ENCODE results near the gene LSM10.

Gene LSM10

DNA sequence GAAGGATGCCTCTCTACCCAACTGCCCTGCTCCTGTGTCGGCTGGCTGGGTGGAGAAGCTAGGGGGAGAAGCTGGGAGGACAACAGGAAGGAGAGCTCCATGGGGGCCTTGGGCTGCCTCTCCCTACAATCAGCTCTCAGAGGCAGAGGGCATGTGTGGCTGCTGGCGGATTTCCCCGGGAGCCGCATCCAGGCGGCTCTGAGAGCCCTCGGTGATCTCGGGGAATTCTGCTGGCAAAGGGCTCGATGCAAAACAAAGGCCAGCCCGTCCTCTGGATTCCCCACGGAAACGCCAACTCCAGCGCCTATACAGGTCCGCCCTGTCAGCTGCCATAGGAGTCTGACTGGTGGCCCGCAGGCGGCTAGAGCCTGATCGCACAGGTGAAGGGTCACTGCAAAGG, 47.9 kb downstream of the LSM10 start:
- no peak for DNase-seq

DNA sequence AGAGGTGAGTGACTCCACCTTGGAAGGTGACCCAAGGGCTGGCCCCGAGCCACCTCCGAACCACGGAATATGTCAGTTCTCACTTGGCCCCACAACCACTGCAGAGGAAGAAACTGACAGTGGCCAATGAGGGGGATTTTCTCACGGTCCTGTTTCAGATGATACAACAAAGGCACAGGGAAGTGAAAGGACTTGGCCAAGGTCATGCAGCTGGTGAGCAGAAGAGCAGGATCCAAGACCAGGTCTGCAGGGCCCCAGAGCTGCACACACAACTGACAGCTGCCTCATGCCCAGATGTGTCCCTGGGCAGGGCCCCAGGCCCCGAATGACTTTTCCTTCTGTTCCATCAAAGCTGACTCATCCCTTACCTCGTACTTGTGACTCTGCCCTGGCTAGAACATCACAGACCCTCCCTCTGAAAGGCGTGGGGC, 48.5 kb downstream of the LSM10 start:
- peak; percentile 48 for DNase-seq

DNA sequence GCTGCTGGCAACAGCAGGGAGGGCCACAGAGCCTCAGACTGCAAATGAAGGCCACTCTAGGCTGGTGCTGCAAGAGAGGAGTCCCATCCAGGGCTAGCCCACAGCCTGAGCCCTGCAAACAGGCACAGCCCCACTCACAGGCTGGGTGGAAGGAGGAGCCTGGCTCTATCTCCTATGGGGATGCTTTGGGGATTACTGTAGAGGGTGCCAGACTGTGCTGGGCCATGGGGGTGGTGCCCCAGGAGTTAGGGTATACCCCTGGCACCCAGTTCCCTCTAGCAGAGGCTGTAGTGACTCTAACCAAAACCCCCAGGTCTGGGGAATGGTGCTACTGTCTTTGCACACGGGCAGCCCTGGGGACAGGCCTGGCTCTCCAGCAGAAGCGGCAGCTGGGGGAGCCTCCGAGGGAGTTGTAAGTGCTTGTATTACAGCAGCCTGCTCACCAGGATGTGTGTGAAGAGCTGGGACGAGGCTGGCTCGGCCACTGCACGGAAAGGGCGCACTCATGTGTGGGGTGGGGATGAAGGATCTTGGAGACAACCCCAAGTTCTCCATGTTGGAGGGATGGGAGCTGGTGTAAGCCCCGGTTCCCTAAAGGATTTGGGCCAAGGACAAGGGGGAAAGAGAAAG, 50.9 kb downstream of the LSM10 start:
- DNase-seq: no peak

DNA sequence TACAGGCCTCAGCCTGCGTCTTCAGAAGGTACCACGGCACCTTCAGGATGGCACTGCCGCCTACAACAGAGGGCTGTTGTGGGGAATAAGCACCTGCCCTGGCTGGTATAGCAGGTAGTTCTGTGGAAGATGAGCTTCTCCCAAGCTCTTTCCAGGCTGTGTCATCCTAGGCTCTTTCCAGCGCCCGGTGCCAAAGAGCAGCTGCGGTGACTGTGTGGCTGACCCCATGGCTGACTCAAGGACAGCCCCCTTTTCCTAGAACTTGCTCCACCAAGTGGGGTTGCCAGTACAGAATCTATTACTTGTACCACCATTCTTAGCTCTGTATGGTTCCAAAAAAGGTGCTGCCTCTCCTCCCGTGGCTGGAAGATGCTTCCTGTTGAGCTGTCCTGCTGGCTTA, 52.4 kb downstream of the LSM10 start:
- no peak for DNase-seq

- no peak for DNase-seq
Measured at GRCh38 chr1:36344395-36344680, 53.4 kb downstream of the LSM10 start.

- no peak for DNase-seq
Measured at GRCh38 chr1:36343651-36344394, 53.9 kb downstream of the LSM10 start.
